OCI-LY1 (cell line): ENCODE measurements around the gene NPAS4.
"Not testable (repeated sequence)": the region's sequence is repeated elsewhere in the genome, so short reads cannot be mapped to it uniquely, and the experiment has no call there.

Experiments
- EZH2 ChIP-seq: fragments of 200-600 bp; sonication (generic), shearing (Covaris generic); IDR thresholded peaks from 2 replicates; pipeline ENCODE4 v1.8.0; 2017; ENCODE audit warnings: borderline replicate concordance, mixed run types, mild to moderate bottlenecking, antibody characterized with exemption, low read length, moderate library complexity, mixed read lengths
- TF ChIP-seq, protein P1 (sequence below): fragments of 200-600 bp; sonication (generic), shearing (Covaris generic); IDR thresholded peaks from 2 replicates; pipeline ENCODE4 v1.5.1; 2017; ENCODE audit warnings: mild to moderate bottlenecking, antibody characterized with exemption, low read length, moderate library complexity, mixed read lengths

DNA sequence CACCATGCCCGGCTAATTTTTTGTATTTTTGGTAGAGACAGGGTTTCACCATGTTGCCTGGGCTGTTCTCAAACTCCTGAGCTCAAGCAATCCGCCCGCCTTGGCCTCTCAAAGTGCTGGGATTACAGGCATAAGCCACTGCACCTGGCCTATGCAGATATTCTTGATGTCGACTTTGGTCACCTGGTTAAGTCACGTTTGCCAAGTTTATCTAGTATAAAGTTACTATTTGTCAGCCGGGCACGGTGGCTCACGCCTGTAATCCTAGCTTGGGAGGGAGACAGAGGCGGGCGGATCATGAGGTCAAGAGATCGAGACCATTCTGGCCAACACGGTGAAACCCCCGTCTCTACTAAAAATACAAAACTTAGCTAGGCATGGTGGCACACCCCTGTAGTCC is 36.5 kb upstream of the NPAS4 start:
- not testable (repeated sequence) for TF ChIP-seq EZH2
- TF ChIP-seq, protein P1, sequence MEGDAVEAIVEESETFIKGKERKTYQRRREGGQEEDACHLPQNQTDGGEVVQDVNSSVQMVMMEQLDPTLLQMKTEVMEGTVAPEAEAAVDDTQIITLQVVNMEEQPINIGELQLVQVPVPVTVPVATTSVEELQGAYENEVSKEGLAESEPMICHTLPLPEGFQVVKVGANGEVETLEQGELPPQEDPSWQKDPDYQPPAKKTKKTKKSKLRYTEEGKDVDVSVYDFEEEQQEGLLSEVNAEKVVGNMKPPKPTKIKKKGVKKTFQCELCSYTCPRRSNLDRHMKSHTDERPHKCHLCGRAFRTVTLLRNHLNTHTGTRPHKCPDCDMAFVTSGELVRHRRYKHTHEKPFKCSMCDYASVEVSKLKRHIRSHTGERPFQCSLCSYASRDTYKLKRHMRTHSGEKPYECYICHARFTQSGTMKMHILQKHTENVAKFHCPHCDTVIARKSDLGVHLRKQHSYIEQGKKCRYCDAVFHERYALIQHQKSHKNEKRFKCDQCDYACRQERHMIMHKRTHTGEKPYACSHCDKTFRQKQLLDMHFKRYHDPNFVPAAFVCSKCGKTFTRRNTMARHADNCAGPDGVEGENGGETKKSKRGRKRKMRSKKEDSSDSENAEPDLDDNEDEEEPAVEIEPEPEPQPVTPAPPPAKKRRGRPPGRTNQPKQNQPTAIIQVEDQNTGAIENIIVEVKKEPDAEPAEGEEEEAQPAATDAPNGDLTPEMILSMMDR, result not testable (repeated sequence)
